NCI-H2196 (cell line): ENCODE measurements around the gene ATP6V0E1.

Experiments used
- DNase-seq: peaks from one replicate; lab custom pipeline; 2025; ENCODE audit not compliant: unreplicated experiment; lab: John Stamatoyannopoulos, UW

Gene ATP6V0E1

DNA sequence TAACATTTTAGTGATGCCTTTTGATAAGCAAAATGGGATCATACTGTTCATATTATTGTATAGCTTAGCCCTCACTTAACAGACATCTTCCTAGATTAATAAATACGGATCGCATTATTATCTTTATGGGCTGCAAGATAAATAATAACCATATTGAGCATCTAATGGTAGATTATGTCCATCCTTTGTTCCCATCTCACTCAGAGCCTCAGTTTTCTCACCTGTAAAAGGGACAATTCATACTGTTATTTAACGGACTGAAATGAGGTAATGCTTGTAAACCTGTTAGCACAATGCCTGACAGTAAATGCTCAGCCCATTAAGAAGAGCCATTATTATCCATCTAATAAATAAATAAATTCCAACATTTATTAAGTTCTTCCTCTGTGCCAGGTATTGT lies 27.3 kb upstream of the ATP6V0E1 start:
- no peak for DNase-seq

DNA sequence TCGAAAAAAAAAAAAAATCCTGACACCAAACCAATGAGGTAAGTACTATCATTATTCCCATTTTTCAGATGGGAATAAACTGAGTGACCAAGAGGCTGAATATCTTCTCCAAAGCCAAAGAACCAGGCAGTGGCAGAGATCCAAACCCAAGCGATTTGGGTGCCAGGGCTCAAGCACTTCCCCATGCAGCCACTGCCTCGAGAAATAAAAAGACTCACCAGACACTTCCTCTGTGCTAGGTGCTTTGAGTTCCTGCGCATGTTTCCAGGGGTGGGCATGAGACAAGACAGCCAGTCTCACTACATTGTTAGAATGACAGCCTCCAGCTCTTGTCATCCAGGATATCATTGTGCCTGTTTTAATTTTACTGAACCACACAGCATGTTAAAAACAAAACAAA lies 26.6 kb upstream of the ATP6V0E1 start:
- DNase-seq: no peak

GRCh38 chr5:172957458-172957857 lies 26.1 kb upstream of the ATP6V0E1 start:
- no peak for DNase-seq

- peak; percentile 50 for DNase-seq
These were observed 25.1 kb upstream of the ATP6V0E1 start for GRCh38 chr5:172958331-172959046.

DNA sequence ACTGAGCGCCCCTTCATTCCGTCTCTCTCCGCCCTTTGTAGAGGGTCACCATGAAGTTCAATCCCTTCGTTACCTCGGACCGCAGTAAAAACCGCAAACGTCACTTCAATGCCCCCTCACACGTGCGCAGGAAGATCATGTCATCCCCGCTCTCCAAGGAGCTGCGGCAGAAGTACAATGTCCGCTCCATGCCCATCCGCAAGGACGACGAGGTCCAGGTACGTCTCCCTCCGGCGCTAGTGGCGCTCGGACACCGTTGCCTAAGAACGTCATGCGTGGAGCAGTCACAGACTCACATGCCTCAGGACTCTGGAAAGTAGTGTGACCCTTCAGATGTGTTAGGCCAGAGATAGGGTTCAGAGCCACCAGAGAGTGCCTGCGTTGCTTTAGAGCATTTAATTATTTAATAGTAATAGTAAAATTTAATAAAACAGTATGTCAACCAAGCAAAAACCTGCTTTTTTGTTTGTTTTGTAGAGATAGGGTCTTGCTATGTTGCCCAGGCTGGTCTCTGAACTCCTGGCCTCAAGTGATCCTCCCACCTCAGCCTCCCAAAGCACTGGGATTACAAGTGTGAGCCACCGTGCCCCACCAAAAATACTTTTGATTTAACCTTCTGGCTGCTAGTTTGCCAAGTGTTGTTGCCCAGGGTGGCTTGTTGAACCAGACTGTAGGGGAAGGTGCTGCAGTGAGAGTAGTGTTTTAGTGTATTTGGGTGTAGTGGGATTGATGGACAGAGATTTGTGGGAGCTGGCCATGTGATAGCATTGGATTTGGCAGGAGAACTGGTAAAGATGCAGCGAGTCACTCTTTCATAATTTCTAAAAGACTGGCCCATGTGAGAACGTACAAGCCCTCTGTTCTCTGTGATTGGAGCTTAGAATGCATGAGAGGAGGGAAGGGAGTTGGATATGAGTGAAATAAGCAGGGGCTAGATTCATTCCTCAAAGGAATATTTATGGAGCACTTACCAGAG lies 23.5 kb upstream of the ATP6V0E1 start:
- no peak for DNase-seq

- no peak for DNase-seq
These were observed 13.7 kb upstream of the ATP6V0E1 start for GRCh38 chr5:172969921-172970320.

DNA sequence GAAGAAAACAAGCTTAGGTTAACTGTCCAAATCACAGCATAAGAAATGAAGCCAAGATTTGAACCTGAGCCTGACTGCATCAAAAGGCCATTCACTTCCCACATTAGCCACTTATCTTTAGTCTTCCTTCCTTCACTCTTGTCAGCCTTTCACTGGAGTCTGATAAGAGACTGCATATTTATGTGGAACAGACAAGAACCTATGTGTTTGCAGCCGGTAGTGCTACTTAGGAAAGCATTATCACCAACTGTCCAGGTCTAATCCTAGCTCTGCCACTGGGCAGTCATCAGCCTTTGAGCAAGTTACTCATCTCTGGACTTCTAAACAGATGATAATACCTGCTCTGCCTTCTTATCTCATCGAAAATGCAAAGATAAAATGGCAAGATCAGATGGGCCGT lies 12.1 kb upstream of the ATP6V0E1 start:
- DNase-seq: no peak

GRCh38 chr5:172972552-172972951 lies 11.0 kb upstream of the ATP6V0E1 start:
- DNase-seq: no peak

DNA sequence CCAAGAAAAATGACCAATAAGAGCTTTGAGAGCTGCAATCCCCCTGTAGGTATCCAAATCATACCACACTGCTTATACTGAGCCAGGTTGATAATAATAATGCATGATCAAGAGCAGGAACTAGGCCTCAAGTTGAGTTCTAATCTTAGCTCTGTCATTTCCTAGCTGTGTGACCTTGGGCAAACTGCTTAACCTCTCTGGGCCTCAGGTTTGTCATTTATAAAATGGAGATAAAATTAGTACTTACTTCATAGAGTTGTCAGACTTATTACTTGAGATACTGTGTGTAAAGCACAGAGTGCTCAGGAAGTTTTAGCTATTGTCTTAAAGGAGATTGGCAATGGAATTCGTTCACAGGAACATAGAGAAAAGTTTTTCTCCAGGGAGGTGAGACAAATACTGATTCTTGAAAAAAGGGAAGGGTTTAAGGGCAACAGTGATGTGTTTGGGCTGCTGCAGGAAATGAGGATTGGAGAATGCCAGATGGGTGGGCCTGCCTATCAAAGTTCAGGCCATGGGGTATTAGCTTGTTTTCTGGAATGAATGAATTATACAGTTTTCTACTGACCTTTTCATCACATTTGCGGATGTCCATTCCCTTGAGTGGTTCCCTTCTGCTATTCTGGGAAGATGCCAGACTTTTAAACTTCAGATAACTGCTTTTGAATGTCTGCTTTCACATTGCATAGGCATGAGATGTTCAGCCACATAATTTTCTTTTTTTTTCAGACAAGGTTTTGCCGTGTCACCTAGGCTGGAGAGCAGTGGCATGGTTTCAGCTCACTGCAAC lies 10.2 kb upstream of the ATP6V0E1 start:
- DNase-seq: no peak

DNA sequence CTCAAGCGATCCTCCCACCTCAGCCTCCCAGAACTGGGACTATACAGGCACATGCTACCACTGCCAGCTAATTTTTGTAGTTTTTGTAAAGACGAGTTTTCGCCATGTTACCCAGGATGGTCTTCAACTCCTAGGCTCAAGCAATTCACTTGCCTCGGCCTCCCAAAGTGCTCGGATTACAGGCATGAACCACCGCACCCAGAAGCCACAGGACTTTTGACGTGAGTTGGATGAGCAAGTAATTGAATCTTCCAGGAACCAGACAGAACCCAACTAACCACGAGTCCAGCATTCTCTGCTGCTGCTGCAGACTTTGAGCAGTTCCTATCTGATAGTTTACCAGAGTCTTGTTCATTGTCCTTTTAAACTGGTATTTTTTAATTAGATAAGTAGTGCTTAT lies 9.6 kb upstream of the ATP6V0E1 start:
- no peak for DNase-seq

DNA sequence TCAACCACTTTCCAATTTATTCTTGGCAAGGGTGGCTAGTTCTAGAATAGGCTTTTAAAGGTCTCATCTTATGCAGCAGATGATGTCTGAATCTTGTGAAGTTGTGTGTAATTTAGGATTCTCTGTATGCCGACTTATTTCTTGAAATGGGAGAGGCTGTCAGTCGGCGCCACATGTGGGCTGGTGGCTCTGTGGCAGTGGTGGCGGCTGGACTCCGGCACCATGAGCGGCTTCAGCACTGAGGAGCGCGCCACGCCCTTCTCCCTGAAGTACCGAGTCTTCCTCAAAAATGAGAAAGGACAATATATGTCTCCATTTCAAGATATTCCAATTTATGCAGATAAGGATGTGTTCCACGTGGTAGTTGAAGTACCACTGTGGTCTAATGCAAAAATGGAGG lies 8.3 kb upstream of the ATP6V0E1 start:
- DNase-seq: no peak

- DNase-seq: no peak
These were observed 3.8 kb upstream of the ATP6V0E1 start for GRCh38 chr5:172979778-172980177.

- no peak for DNase-seq
These were observed 1.6 kb upstream of the ATP6V0E1 start for GRCh38 chr5:172981931-172982330.

GRCh38 chr5:172984244-172984953 lies 828 bp downstream of the ATP6V0E1 start:
- DNase-seq: peak; percentile 54

- no peak for DNase-seq
These were observed 2.0 kb downstream of the ATP6V0E1 start for GRCh38 chr5:172985596-172985995.

GRCh38 chr5:172988276-172988675 lies 4.7 kb downstream of the ATP6V0E1 start:
- DNase-seq: no peak

DNA sequence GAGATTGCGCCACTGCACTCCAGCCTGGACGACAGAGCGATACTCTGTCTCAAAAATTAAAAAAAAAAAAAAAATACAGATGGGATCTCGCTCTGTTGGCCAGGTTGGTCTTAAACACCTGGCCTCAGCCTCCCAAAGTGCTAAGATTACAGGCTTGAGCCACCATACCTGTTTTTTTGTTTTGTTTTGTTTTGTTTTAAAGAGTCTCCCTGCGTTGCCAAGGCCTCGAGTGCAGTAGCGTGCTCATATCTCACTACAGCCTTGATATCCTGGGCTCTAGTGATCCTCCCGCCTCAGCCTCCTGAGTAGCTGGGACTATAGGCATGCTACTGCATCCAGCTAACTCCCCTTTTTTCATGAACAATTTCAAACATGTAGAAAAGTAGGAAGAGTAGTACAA lies 7.2 kb downstream of the ATP6V0E1 start:
- DNase-seq: no peak

DNA sequence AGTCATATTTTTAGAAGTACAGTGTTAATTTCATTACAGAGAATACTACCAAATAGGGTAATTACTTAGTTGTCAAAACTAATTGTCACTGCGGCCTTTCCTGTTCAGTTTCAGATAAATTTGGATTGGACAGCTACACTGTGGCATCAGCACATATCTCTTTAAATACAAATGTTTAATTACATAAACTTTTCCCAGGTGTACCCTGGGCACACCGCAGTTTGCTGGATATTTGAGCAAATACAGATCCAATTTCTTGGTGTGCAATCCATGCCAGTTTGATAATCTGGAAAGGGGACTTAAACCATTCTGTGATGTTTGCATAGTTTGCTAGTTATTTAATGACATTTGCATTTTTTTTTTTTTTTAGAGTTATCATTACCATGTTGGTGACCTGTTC lies 10.8 kb downstream of the ATP6V0E1 start:
- DNase-seq: no peak

DNA sequence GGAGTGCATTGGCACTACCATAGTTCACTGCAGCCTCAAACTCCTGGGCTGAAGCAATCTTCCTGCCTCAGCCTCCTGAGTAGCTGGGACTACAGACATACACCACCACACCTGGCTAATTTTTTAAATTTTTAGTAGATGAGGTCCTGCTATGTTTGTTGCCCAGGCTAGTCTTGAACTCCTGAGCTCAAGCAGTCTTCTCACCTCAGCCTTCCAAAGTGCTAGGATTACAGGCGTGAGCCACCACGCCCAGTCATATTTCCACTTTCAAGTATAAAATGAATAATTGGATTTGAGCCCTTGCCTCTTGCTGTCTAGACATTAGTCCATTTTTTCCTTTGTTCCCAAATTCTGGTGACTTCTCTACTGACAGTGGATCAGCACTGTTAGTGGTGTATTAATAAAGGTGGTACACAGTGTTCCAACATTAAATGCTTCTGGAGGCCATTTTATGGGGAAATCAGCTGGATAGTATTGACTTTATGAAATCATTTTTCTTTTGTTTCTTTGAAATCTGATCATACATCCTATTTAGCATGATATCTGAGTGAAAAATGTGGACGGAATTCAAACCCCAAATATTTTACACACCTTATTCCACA lies 15.9 kb downstream of the ATP6V0E1 start:
- DNase-seq: no peak

DNA sequence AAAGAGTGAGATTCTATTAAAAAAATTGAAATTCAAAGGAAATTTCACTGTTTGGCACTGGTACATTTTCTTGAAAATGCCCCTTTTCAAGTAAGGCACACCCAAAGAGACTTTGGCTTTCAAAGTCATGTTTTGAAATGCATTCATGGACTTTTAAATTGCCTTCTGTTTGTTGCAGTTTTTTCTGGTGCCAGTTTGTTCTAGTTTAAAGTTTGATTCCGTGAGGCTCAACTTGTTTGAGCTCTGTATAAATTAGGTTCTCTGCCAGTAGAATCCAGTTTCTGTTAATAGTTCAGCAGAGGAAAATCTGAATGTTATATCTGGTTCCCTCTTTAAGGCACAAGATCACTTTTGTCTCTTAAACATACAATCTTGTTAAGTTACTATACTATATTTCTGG lies 16.4 kb downstream of the ATP6V0E1 start:
- DNase-seq: no peak
